Measurements from ENCODE around the gene NXPH4.
A peak's percentile ranks its signal among the peaks of the same experiment; 100 is the strongest.

Gene NXPH4

GRCh38 chr12:57179331-57180086 is 37.1 kb upstream of the NXPH4 start:
- no peak overlapping the region for H3K4me3 ChIP-seq (ENCODE audit: low read depth, low read length)
- no peak overlapping the region for H3K27ac ChIP-seq
- no peak for DNase-seq
- H3K9me3 ChIP-seq (ENCODE audit: severe bottlenecking) = no peaks in the 10 kb centered on the region
- TF ChIP-seq, protein P1, sequence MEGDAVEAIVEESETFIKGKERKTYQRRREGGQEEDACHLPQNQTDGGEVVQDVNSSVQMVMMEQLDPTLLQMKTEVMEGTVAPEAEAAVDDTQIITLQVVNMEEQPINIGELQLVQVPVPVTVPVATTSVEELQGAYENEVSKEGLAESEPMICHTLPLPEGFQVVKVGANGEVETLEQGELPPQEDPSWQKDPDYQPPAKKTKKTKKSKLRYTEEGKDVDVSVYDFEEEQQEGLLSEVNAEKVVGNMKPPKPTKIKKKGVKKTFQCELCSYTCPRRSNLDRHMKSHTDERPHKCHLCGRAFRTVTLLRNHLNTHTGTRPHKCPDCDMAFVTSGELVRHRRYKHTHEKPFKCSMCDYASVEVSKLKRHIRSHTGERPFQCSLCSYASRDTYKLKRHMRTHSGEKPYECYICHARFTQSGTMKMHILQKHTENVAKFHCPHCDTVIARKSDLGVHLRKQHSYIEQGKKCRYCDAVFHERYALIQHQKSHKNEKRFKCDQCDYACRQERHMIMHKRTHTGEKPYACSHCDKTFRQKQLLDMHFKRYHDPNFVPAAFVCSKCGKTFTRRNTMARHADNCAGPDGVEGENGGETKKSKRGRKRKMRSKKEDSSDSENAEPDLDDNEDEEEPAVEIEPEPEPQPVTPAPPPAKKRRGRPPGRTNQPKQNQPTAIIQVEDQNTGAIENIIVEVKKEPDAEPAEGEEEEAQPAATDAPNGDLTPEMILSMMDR (IDR thresholded peaks at IDR 0.05; ENCODE audit: low read depth, low read length) = no peak
- no peaks in the 10 kb centered on the region for H3K27me3 ChIP-seq (ENCODE audit: insufficient read depth, low read depth, severe bottlenecking)
- peaks cover 2% of the 10 kb centered on the region for H3K36me3 ChIP-seq

- Histone ChIP-seq H3K27me3 (ENCODE audit: insufficient read depth, low read depth, severe bottlenecking) (no peaks in the 10 kb centered on the region), H3K36me3 (peaks cover 2% of the 10 kb centered on the region), H3K27ac (no peak overlapping the region), H3K4me3 (ENCODE audit: low read depth, low read length) (no peak overlapping the region), H3K9me3 (ENCODE audit: severe bottlenecking) (no peaks in the 10 kb centered on the region)
- TF ChIP-seq, protein P1 (IDR thresholded peaks at IDR 0.05; ENCODE audit: low read depth, low read length) = no peak
- no peak for DNase-seq
Observed at GRCh38 chr12:57180321-57180989, 36.1 kb upstream of the NXPH4 start.

- TF ChIP-seq, protein P1 (IDR thresholded peaks at IDR 0.05; ENCODE audit: low read depth, low read length) = no peak
Observed at GRCh38 chr12:57181072-57181471, 35.5 kb upstream of the NXPH4 start.

DNA sequence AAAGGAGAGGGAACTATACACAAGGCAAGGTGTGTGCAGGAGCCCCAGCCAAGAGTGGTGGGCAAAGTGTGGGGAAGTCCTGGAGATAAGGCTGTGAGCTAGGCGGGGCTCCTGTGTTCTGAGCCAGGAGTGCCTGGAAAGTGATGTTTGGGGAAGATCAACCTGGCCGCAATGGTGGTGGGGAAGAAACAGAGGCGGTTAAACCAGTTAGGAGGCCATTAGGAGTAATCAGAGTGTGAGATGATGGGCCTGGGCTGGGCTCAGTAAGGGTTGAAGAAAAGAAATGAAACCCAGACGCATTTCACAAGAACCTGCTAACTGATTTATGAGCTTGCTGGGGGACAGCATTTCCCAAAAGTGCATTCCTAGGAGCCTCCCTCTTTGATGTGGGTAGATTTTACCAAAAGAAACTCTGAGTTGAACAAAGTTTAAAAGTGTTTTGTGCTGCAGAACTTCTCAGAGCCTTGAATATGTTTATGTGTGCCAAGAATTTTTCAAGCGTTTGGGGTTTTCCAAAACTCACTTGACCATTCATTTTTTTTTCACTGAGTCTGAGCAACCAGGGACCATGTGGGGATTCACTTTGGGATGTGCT is 34.9 kb upstream of the NXPH4 start:
- no peak overlapping the region for H3K27ac ChIP-seq
- TF ChIP-seq, protein P1 (IDR thresholded peaks at IDR 0.05; ENCODE audit: low read depth, low read length) = no peak
- no peak for DNase-seq
- H3K9me3 ChIP-seq (ENCODE audit: severe bottlenecking) = no peaks in the 10 kb centered on the region
- no peak overlapping the region for H3K4me3 ChIP-seq (ENCODE audit: low read depth, low read length)
- H3K27me3 ChIP-seq (ENCODE audit: insufficient read depth, low read depth, severe bottlenecking) = no peaks in the 10 kb centered on the region
- peaks cover 2% of the 10 kb centered on the region for H3K36me3 ChIP-seq

More at GRCh38 chr12:57181072-57181471, 35.5 kb upstream of the NXPH4 start:
- Histone ChIP-seq H3K27me3 (ENCODE audit: insufficient read depth, low read depth, severe bottlenecking) (no peaks in the 10 kb centered on the region), H3K9me3 (ENCODE audit: severe bottlenecking) (no peaks in the 10 kb centered on the region), H3K4me3 (ENCODE audit: low read depth, low read length) (no peak overlapping the region), H3K36me3 (peaks cover 2% of the 10 kb centered on the region), H3K27ac (no peak overlapping the region)
- no peak for DNase-seq

DNA sequence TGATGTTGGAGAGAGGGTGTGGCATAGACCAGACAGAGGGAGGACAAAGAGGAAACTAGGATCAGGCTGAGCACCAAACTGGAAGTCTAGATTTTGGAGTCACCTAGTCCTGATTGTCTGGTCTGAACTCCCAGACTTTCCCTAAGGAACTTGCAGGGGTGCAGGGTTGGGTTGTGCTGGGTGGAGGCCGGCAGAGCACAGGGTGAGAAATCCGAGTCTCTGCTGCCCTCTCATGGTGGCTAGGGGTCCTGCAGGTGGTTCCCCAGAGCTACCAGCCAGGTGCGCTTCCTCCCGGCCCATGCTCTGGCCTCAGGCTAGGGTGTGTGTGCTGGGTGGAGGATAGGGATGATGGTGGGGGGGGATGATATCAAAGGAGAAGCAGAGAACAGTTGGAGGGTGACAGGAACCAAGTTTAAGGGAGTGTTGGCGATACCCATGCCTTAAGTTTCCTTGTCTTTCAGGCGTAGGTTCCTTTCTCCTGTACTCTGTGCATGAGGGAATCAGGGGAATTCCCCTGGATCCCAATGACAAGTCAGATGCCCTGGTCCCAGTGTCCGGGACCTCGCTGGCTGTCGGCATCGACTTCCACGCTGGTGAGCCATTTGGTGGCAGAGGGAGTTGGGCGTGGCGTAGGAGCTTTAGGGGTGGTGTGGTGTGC is 33.5 kb upstream of the NXPH4 start:
- no peak overlapping the region for H3K27ac ChIP-seq
- peaks cover 2% of the 10 kb centered on the region for H3K36me3 ChIP-seq
- TF ChIP-seq, protein P1 (IDR thresholded peaks at IDR 0.05; ENCODE audit: low read depth, low read length) = peak; percentile 97
- peak; percentile 74 for DNase-seq
- no peaks in the 10 kb centered on the region for H3K9me3 ChIP-seq (ENCODE audit: severe bottlenecking)
- no peak overlapping the region for H3K4me3 ChIP-seq (ENCODE audit: low read depth, low read length)
- H3K27me3 ChIP-seq (ENCODE audit: insufficient read depth, low read depth, severe bottlenecking) = no peaks in the 10 kb centered on the region

Measured in WERI-Rb-1 (cell line).